ENCODE measurements around the gene SH3GL1. TPM values are rescaled to one million over a fixed set of nuclear protein-coding genes. Genes with fewer than 3 reads are reported as not detected.

Gene SH3GL1
- total and polyA plus RNA-seq, 9 of the 15 experiments (the other 6 are each of a cell fraction or from before 2014, with no cell fraction given), result 1.7 to 75.3 (median 25.7) TPM

- TF ChIP-seq JUN (IDR thresholded peaks at IDR 0.05; ENCODE audit: borderline replicate concordance, low read depth, low read length), result no peak
- peak; percentile 98; the same call in 1 of the 2 replicates for TF ChIP-seq JUN (CRISPR knock-in tag; IDR thresholded peaks at IDR 0.05; ENCODE audit: borderline replicate concordance)
- no peak for TF ChIP-seq NELFE (IDR thresholded peaks at IDR 0.05; ENCODE audit: insufficient read depth, insufficient read length)
- no peak for TF ChIP-seq ADNP (tag; IDR thresholded peaks at IDR 0.05)
- no peak for TF ChIP-seq HDAC6 (IDR thresholded peaks at IDR 0.05; ENCODE audit: low read depth, low read length)
- no peak for TF ChIP-seq CCNT2 (IDR thresholded peaks at IDR 0.05; ENCODE audit: borderline replicate concordance, extremely low read depth, insufficient read length, low read depth, low read length)
- peak; percentile 84 for TF ChIP-seq ZNF436 (CRISPR knock-in tag; IDR thresholded peaks at IDR 0.05)
- no peak for TF ChIP-seq ZNF668 (CRISPR knock-in tag; IDR thresholded peaks at IDR 0.05)
- TF ChIP-seq MTA1 (IDR thresholded peaks at IDR 0.05; ENCODE audit: borderline replicate concordance), result no peak
- 0 out of 2 replicates have a peak, but pooled peaks have one; percentile 21 for TF ChIP-seq AFF4 (CRISPR knock-in tag; IDR thresholded peaks at IDR 0.05)
- no peak; a peak in 2 of 4 replicates for TF ChIP-seq RAD21 (CRISPR knock-in tag; conservative IDR thresholded peaks at IDR 0.05 in 1 of 2, IDR thresholded peaks at IDR 0.05 in 1 of 2)
- no peak for TF ChIP-seq NR2C2 (CRISPR knock-in tag; IDR thresholded peaks at IDR 0.05)
- TF ChIP-seq NR2C2 (tag; IDR thresholded peaks at IDR 0.05), result no peak
- 0 out of 2 replicates have a peak, but pooled peaks have one; percentile 18 for TF ChIP-seq POLR2G (IDR thresholded peaks at IDR 0.05; ENCODE audit: low read depth, low read length)
- TF ChIP-seq TSHZ1 (CRISPR knock-in tag; IDR thresholded peaks at IDR 0.05), result no peak
- TF ChIP-seq MLX (CRISPR knock-in tag; conservative IDR thresholded peaks at IDR 0.05), result no peak
- TF ChIP-seq SAFB2 (IDR thresholded peaks at IDR 0.05; ENCODE audit: borderline replicate concordance, low read depth, low read length, severe bottlenecking), result no peak
- TF ChIP-seq PTTG1 (tag; IDR thresholded peaks at IDR 0.05; ENCODE audit: low read depth), result no peak
- TF ChIP-seq CC2D1A (IDR thresholded peaks at IDR 0.05), result no peak
- TF ChIP-seq U2AF2 (optimal IDR thresholded peaks at IDR 0.05; ENCODE audit: low read depth, low read length), result no peak
Observed at GRCh38 chr19:4376028-4376670, 24.2 kb downstream of the SH3GL1 start (continued).

All from K562 (cell line).